ENCODE data around the gene NUMA1. TPM values are rescaled to one million over a fixed set of nuclear protein-coding genes. Genes with fewer than 3 reads are reported as not detected.

NUMA1 gene
- total RNA-seq, 3 donors from 2014 or later, result 173 to 301 (median 248) TPM

DNA sequence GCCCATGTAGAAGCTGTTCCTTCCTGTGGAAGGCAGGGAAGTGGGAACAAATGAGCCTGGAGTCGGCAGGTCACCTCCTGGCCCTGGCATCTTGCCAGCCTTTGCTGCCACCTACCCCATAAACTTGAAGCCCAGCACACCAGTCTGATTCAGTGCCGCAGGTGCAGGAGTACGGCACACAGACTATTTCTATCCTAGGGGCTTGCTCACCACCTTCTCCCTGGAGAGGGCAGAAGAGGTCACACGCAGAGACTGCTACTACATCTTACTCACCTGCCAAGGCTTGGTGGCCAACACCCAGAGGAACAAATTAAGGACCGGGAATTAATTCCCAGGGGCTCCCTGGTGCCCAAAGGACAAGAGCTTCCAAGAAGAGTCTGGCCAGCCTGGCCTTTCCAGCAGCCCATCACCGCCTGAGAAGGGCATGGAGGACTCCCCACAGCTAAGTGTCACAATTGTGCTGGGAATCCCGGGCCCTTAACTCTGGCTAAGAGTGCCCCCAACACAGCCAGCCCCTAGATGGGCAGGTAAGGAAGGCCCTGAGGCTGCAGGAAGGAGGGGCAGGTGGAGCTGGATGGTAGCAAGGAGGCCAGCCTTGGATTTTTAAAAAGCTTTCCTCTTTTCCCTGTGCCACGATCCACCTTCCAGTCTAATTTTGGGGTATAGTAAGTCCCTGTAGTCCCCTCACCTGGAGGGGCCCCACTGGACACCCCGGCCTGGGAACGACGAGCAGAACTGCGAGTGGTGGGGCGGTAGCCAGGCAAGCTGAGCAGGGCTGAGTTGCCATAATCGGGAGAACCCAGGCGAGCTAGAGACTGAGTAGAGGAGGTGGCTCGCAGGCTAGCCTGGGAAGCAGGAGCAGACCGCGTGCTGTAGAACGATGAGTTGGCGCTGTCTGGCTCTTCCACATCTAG is 74.7 kb downstream of the NUMA1 start:
- no peaks in the 10 kb centered on the region for H3K9me3 ChIP-seq
- ATAC-seq (no peak), DNase-seq (no peak)
- intact Hi-C loops (cut with DNase I, micrococcal nuclease), result no loop called here
- peaks cover 31% of the 10 kb centered on the region for H3K36me3 ChIP-seq (ENCODE audit: low read depth)
- no peak overlapping the region for H3K4me3 ChIP-seq
- no peaks in the 10 kb centered on the region for H3K4me1 ChIP-seq (ENCODE audit: low read depth)
- TF ChIP-seq, protein P1, sequence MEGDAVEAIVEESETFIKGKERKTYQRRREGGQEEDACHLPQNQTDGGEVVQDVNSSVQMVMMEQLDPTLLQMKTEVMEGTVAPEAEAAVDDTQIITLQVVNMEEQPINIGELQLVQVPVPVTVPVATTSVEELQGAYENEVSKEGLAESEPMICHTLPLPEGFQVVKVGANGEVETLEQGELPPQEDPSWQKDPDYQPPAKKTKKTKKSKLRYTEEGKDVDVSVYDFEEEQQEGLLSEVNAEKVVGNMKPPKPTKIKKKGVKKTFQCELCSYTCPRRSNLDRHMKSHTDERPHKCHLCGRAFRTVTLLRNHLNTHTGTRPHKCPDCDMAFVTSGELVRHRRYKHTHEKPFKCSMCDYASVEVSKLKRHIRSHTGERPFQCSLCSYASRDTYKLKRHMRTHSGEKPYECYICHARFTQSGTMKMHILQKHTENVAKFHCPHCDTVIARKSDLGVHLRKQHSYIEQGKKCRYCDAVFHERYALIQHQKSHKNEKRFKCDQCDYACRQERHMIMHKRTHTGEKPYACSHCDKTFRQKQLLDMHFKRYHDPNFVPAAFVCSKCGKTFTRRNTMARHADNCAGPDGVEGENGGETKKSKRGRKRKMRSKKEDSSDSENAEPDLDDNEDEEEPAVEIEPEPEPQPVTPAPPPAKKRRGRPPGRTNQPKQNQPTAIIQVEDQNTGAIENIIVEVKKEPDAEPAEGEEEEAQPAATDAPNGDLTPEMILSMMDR (IDR thresholded peaks at IDR 0.05), result no peak

DNA sequence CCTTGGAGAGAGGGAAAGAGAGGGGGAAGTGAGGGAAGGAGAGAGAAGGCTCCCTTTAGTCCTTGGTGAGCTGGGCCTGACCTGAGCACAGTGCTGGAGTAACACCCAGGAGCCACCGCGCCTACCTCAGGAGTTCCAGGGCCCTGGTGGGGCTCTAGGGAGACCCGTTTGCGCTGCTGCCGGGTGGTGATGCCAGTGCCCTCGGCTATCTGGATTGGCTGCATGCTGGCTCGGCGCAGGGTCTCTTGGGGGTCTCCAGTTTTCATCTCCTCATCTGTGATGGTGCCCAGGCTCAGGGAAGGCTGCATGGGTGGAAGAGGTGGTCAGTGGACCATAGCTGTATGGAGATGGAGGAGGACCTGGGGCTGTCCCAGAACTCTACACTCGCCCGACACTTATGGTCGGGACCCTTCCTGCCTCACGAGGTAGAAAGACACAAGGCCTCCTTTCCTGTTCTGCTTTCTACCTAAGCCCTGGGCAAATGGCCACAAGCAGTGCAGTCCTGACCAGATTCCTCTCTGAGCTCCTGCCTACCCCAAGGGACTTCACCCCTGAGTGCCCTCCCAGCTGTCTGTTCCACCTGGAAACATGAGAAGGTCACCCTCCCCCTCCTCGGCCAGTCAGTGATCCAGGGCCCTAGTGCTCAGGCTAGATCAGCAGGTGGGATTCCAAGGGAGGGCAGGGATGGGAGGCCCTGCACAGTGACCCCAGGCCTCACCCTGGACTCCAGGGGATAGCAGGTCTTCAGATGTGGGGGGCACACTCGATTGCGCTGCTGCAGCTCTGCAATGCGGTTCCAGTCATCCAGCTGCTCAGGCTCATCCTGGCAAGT is 75.6 kb downstream of the NUMA1 start:
- H3K9me3 ChIP-seq, result no peaks in the 10 kb centered on the region
- TF ChIP-seq, protein P1 (IDR thresholded peaks at IDR 0.05), result no peak
- no peak for ATAC-seq
- peaks cover 5% of the 10 kb centered on the region for H3K4me1 ChIP-seq (ENCODE audit: low read depth)
- DNase-seq, result no peak
- no peak overlapping the region for H3K4me3 ChIP-seq
- peaks cover 31% of the 10 kb centered on the region for H3K36me3 ChIP-seq (ENCODE audit: low read depth)
- intact Hi-C loops (cut with DNase I, micrococcal nuclease), result no loop called here

GRCh38 chr11:72003776-72004171 is 76.6 kb downstream of the NUMA1 start:
- TF ChIP-seq, protein P1 (IDR thresholded peaks at IDR 0.05), result no peak
- intact Hi-C loops (cut with DNase I, micrococcal nuclease), result no loop called here

DNA sequence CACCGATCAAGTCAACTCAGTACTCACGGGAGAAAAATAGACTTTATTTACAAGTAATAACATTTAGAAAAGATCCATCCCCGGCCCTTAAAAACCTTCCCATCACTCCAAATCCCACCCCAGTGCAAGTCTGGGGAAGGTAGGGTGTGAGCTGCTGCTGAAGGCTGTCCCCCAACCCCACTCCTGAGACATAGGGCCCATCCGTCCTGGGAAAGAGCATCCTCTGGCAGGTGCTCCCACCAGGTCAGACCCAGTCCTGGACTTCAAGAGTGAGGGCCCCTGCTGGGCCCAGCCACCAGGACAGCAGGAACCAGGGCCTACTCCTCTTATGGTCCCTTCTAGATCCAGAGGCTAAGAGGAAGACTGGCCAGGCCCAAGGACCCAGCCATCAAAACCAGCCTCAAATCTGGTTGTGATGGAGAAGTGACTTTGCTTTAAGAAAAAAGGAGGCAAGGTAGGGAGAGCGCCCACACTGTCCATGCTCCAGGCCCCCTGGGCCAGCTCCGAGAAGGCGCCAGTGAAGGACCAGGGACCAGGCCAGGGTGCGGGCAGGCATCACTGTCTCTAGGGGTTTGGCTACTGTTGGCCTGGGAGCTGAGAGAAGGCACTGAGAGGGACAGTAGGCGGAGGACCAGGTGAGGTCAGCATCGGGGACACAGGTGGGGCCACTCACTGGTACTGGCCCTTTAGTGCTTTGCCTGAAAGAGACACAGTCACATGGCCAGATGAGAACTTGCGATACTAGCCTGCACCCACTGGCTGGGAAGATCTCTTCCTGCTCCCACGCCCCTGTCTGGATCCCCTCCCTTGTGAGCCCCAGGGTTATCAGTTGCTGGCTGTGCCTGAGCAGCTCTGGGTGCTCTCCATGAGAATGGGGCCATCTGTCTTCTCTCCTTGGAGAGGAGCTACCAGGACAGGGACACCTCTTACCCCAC is 77.2 kb downstream of the NUMA1 start:
- H3K4me1 ChIP-seq (ENCODE audit: low read depth), result peaks cover 5% of the 10 kb centered on the region
- ATAC-seq, result no peak
- no peaks in the 10 kb centered on the region for H3K9me3 ChIP-seq

More at GRCh38 chr11:72003776-72004171, 76.6 kb downstream of the NUMA1 start:
- DNase-seq (no peak), ATAC-seq (no peak)
- no peak overlapping the region for H3K4me3 ChIP-seq
- H3K9me3 ChIP-seq, result no peaks in the 10 kb centered on the region
- peaks cover 31% of the 10 kb centered on the region for H3K36me3 ChIP-seq (ENCODE audit: low read depth)
- H3K4me1 ChIP-seq (ENCODE audit: low read depth), result peaks cover 5% of the 10 kb centered on the region

More for the DNA sequence above, 77.2 kb downstream of the NUMA1 start:
- TF ChIP-seq, protein P1 (IDR thresholded peaks at IDR 0.05), result no peak
- peaks cover 31% of the 10 kb centered on the region for H3K36me3 ChIP-seq (ENCODE audit: low read depth)
- DNase-seq, result no peak
- intact Hi-C loops (cut with DNase I, micrococcal nuclease), result no loop called here
- no peak overlapping the region for H3K4me3 ChIP-seq

All from mucosa of descending colon (tissue), 3 donors.